Measurements from ENCODE around the gene PCSK6. TPM values are rescaled to one million over a fixed set of nuclear protein-coding genes. Genes with fewer than 3 reads are reported as not detected.

PCSK6 gene
- total and polyA plus RNA-seq, 2 of the 8 experiments (the other 6 are each of a cell fraction or from before 2014, with no cell fraction given): 1.9 to 4.0 TPM

DNA sequence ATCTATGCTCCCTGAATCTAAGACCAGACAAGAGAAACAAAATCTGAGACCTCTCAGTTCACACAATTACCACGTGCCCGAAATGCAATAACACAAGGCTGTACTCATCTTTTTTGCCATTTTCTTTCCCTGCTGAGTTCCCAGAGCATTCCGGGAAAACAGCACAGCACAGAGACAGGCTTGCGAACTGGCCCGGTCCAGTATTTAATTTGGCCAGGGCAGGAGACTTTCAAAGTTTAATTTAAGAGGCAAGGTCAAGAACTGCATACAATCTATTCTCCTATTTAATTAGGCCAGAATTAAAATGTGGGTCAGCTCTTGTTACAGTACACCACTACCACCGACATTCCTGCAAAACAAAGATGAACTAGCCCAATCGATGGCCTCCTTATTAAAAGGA, 107.0 kb downstream of the PCSK6 start:
- H3K27me3 ChIP-seq (replicated peaks in 1 of 4; ENCODE audit: control insufficient read depth in 3 of 4, extremely low read depth in 1 of 4, insufficient read depth in 3 of 4, low read length in 3 of 4): no peaks in the 10 kb centered on the region
- no peak overlapping the region for H2BK5ac ChIP-seq (ENCODE audit: low read depth, low read length)
- H3K56ac ChIP-seq (replicated peaks; ENCODE audit: insufficient read length, low read depth, low read length): no peak overlapping the region
- FAIRE-seq (no peak), DNase-seq (ENCODE audit: low read depth in 1 of 2, low spot score in 2 of 2) (no peak)
- no peak overlapping the region for H3K14ac ChIP-seq (ENCODE audit: insufficient read length)
- H3K27ac ChIP-seq (ENCODE audit: low read depth, low read length): no peak overlapping the region
- no peak overlapping the region for H2AK5ac ChIP-seq (ENCODE audit: low read depth, low read length)
- CTCF ChIA-PET (ENCODE audit: partially characterized antibody): interaction anchor here (0.8 to 2.2 kb wide), 4 partner anchors 10 to 120 kb away, joined by 4 to 11 read pairs (median 4); no protein-coding TSS in a partner anchor
- no peak overlapping the region for H3K9ac ChIP-seq (replicated peaks in 1 of 4; ENCODE audit: extremely low read depth in 1 of 4, low read depth in 3 of 4, low read length in 3 of 4)
- no peak overlapping the region for H3K4ac ChIP-seq (replicated peaks; ENCODE audit: insufficient read length, low read depth, low read length)
- POLR2A ChIA-PET (ENCODE audit: partially characterized antibody): no interaction called here
- H3K23ac ChIP-seq (ENCODE audit: insufficient read length): no peak overlapping the region
- no peak overlapping the region for H4K91ac ChIP-seq (replicated peaks; ENCODE audit: insufficient read length, low read length)
- H2AFZ ChIP-seq (ENCODE audit: low read length): no peak overlapping the region
- no peaks in the 10 kb centered on the region for H3K9me3 ChIP-seq (ENCODE audit: insufficient read depth in 2 of 2, low read depth in 1 of 2, low read length in 1 of 2)
- H3K4me3 ChIP-seq (ENCODE audit: extremely low read depth in 1 of 4, insufficient read depth in 2 of 4, low read depth in 3 of 4, low read length in 4 of 4): no peak overlapping the region
- no peaks in the 10 kb centered on the region for H3K79me2 ChIP-seq (ENCODE audit: control insufficient read depth in 1 of 2, insufficient read depth in 2 of 2, low read length in 2 of 2)
- no peak overlapping the region for H3K18ac ChIP-seq (ENCODE audit: extremely low read depth, low read length)
- H2BK12ac ChIP-seq (ENCODE audit: low read depth, low read length): no peak overlapping the region
- H4K20me1 ChIP-seq (replicated peaks in 1 of 2; ENCODE audit: control insufficient read depth in 1 of 2, insufficient read depth in 2 of 2, low read length in 2 of 2): no peaks in the 10 kb centered on the region
- no peak overlapping the region for H3K4me2 ChIP-seq (ENCODE audit: insufficient read depth in 1 of 2, low read depth in 2 of 2, low read length in 2 of 2)
- H4K5ac ChIP-seq (ENCODE audit: insufficient read length, low read depth, low read length): no peak overlapping the region
- no peak overlapping the region for H2BK20ac ChIP-seq (ENCODE audit: low read length)
- H3K23me2 ChIP-seq (ENCODE audit: low read depth, low read length): no peaks in the 10 kb centered on the region
- no peak overlapping the region for H2BK15ac ChIP-seq (ENCODE audit: low read length)
- WGBS, 2 experiments (ENCODE audit: extremely low coverage in 1 of 2, insufficient coverage in 1 of 2, insufficient read length in 1 of 2, insufficient replicate concordance in 2 of 2, low coverage in 1 of 2, low lambda C conversion rate in 2 of 2, missing lambda C conversion rate in 1 of 2): 82% methylated on average over 7 of the region's 7 CpGs; no CpG with 5 or more reads in 1 of the 2 experiments
- H3K79me1 ChIP-seq (ENCODE audit: low read depth, low read length): no peaks in the 10 kb centered on the region
- no peak for TF ChIP-seq KDM1A (IDR thresholded peaks at IDR 0.05; ENCODE audit: borderline replicate concordance, low read length)
- TF ChIP-seq JUND (IDR thresholded peaks at IDR 0.05; ENCODE audit: low read length): no peak
- no peak for TF ChIP-seq SUZ12 (IDR thresholded peaks at IDR 0.05; ENCODE audit: low read length)
- TF ChIP-seq POLR2A (IDR thresholded peaks at IDR 0.05; ENCODE audit: control extremely low read depth in 1 of 2, low read depth in 2 of 2, low read length in 2 of 2): no peak
- TF ChIP-seq RNF2 (IDR thresholded peaks at IDR 0.05; ENCODE audit: borderline replicate concordance, low read depth, low read length, missing control alignments, poor library complexity, severe bottlenecking): no peak
- H3K36me3 ChIP-seq (ENCODE audit: control insufficient read depth in 2 of 4, insufficient read depth in 4 of 4, low read length in 3 of 4): no peaks in the 10 kb centered on the region
- no peak overlapping the region for H4K8ac ChIP-seq (ENCODE audit: extremely low read depth, insufficient read depth, low read length)
- no peak overlapping the region for H2BK120ac ChIP-seq (replicated peaks; ENCODE audit: low read depth, low read length)
- peaks cover 0 to 2% (median 0%) of the 10 kb centered on the region in 4 experiments; a peak in 1 of 7 replicates for H3K4me1 ChIP-seq (replicated peaks in 1 of 4; ENCODE audit: control insufficient read depth in 3 of 4, insufficient read depth in 4 of 4, low read length in 3 of 4)

Data from H1 (cell line).